Measurements from ENCODE around the gene LIPG. TPM values are rescaled to one million over a fixed set of nuclear protein-coding genes. Genes with fewer than 3 reads are reported as not detected.

LIPG gene
- total RNA-seq, 1 experiment from 2014 or later = 6.1 TPM

DNA sequence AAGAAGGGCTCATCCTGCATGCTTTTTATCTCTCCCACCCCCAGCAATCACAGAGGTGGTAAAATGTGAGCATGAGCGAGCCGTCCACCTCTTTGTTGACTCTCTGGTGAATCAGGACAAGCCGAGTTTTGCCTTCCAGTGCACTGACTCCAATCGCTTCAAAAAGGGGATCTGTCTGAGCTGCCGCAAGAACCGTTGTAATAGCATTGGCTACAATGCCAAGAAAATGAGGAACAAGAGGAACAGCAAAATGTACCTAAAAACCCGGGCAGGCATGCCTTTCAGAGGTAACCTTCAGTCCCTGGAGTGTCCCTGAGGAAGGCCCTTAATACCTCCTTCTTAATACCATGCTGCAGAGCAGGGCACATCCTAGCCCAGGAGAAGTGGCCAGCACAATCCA is 19.5 kb downstream of the LIPG start:
- no peak overlapping the region for H3K4me2 ChIP-seq (ENCODE audit: insufficient read depth, insufficient read length, low read length)
- H4K5ac ChIP-seq (ENCODE audit: insufficient read length, low read depth, low read length) = no peak overlapping the region
- H3K56ac ChIP-seq (ENCODE audit: insufficient read length, low read depth, low read length) = no peak overlapping the region
- no peak overlapping the region for H2AFZ ChIP-seq (ENCODE audit: low read length)
- no peak overlapping the region for H3T11ph ChIP-seq (ENCODE audit: low read length)
- H3K9me3 ChIP-seq (ENCODE audit: control insufficient read depth, low read depth, low read length) = no peaks in the 10 kb centered on the region
- H3K18ac ChIP-seq (ENCODE audit: insufficient read length, low read depth, low read length) = no peak overlapping the region
- no peak overlapping the region for H2BK12ac ChIP-seq (ENCODE audit: insufficient read length, low read depth, low read length)
- H3K9ac ChIP-seq (ENCODE audit: extremely low read depth, insufficient read length, low read length) = no peak overlapping the region
- no peak overlapping the region for H2BK5ac ChIP-seq (ENCODE audit: insufficient read length, low read length)
- Mint-ChIP-seq H3K9me3 (peaks cover 0 to 7% of the 10 kb centered on the region in 2 experiments; a peak in 2 of 5 replicates), H3K4me1 (peaks cover 8 to 10% of the 10 kb centered on the region in 2 experiments), H3K4me3 (no peak overlapping the region), H3K36me3 (ENCODE audit: insufficient read depth in 1 of 3, low read depth in 3 of 3) (peaks cover 6 to 9% (median 8%) of the 10 kb centered on the region in 3 experiments; a peak in 5 of 7 replicates), H3K27me3 (ENCODE audit: low read depth) (no peaks in the 10 kb centered on the region), H3K27ac (no peak overlapping the region)
- H3K23me2 ChIP-seq (ENCODE audit: insufficient read length, low read depth, low read length, poor library complexity, severe bottlenecking) = no peaks in the 10 kb centered on the region
- no peak overlapping the region for H3K23ac ChIP-seq (ENCODE audit: insufficient read length, low read depth, low read length)
- WGBS (ENCODE audit: extremely low coverage, insufficient read length, low lambda C conversion rate) = no CpG with 5 or more reads among the region's 7 CpGs
- no peak for DNase-seq
- H3K27me3 ChIP-seq (ENCODE audit: insufficient read depth, low read length) = no peaks in the 10 kb centered on the region
- no peak overlapping the region for H2BK15ac ChIP-seq (ENCODE audit: low read depth, low read length)
- no peak overlapping the region for H3K4ac ChIP-seq (ENCODE audit: low read depth, low read length)
- peaks cover 7% of the 10 kb centered on the region for H3K4me1 ChIP-seq (ENCODE audit: insufficient read depth, low read length)
- no peak overlapping the region for H2AK5ac ChIP-seq (ENCODE audit: insufficient read length, low read length)
- H3K14ac ChIP-seq (ENCODE audit: insufficient read depth, low read length) = no peak overlapping the region
- H4K8ac ChIP-seq (replicated peaks; ENCODE audit: insufficient read length, low read depth, low read length) = no peak overlapping the region
- H3K27ac ChIP-seq (ENCODE audit: insufficient read length, low read depth, low read length) = no peak overlapping the region
- no peaks in the 10 kb centered on the region for H3K79me1 ChIP-seq (ENCODE audit: insufficient read depth, low read depth, low read length, poor library complexity, severe bottlenecking)
- H2BK20ac ChIP-seq (ENCODE audit: low read depth, low read length, poor library complexity, severe bottlenecking) = no peak overlapping the region
- no peaks in the 10 kb centered on the region for H4K20me1 ChIP-seq (ENCODE audit: control insufficient read depth, insufficient read depth, insufficient read length)
- TF ChIP-seq, protein P1, sequence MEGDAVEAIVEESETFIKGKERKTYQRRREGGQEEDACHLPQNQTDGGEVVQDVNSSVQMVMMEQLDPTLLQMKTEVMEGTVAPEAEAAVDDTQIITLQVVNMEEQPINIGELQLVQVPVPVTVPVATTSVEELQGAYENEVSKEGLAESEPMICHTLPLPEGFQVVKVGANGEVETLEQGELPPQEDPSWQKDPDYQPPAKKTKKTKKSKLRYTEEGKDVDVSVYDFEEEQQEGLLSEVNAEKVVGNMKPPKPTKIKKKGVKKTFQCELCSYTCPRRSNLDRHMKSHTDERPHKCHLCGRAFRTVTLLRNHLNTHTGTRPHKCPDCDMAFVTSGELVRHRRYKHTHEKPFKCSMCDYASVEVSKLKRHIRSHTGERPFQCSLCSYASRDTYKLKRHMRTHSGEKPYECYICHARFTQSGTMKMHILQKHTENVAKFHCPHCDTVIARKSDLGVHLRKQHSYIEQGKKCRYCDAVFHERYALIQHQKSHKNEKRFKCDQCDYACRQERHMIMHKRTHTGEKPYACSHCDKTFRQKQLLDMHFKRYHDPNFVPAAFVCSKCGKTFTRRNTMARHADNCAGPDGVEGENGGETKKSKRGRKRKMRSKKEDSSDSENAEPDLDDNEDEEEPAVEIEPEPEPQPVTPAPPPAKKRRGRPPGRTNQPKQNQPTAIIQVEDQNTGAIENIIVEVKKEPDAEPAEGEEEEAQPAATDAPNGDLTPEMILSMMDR (conservative IDR thresholded peaks at IDR 0.05) = no peak
- no peak overlapping the region for H2BK120ac ChIP-seq (ENCODE audit: low read depth, low read length, poor library complexity, severe bottlenecking)
- H4K91ac ChIP-seq (ENCODE audit: insufficient read length, low read depth, low read length) = no peak overlapping the region
- no peaks in the 10 kb centered on the region for H3K79me2 ChIP-seq (ENCODE audit: insufficient read depth, low read length)
